NOMO-1 (cell line): ENCODE results near the gene RND3.

Experiments
- DNase-seq, 2 experiments: peaks; one replicate each; lab custom pipeline; 2025; ENCODE audit not compliant: unreplicated experiment in 2 of 2; lab: John Stamatoyannopoulos, UW

The RND3 gene

GRCh38 chr2:150445398-150445797 is 42.1 kb downstream of the RND3 start:
- DNase-seq, result no peak

- DNase-seq, result no peak
Observed at GRCh38 chr2:150442484-150442883, 45.0 kb downstream of the RND3 start.

- no peak for DNase-seq
Observed at GRCh38 chr2:150441784-150442183, 45.7 kb downstream of the RND3 start.

GRCh38 chr2:150441226-150441625 is 46.2 kb downstream of the RND3 start:
- no peak for DNase-seq

- DNase-seq, result no peak
Observed at GRCh38 chr2:150438654-150439053, 48.8 kb downstream of the RND3 start.

GRCh38 chr2:150438041-150438440 is 49.4 kb downstream of the RND3 start:
- DNase-seq, result no peak

GRCh38 chr2:150432312-150432625 is 55.2 kb downstream of the RND3 start:
- DNase-seq, result no peak

- DNase-seq, result no peak
Observed at GRCh38 chr2:150431561-150432311, 55.7 kb downstream of the RND3 start.

GRCh38 chr2:150429384-150429961 is 58.0 kb downstream of the RND3 start:
- DNase-seq, result no peak

- DNase-seq, result no peak
Observed at GRCh38 chr2:150428641-150429040, 58.8 kb downstream of the RND3 start.

- no peak for DNase-seq
Observed at GRCh38 chr2:150427298-150427697, 60.2 kb downstream of the RND3 start.

- DNase-seq, result no peak
Observed at GRCh38 chr2:150426724-150427123, 60.7 kb downstream of the RND3 start.

- peak; percentile 1 to 47 for DNase-seq
Observed at GRCh38 chr2:150426315-150426714, 61.2 kb downstream of the RND3 start.

- DNase-seq, result no peak
Observed at GRCh38 chr2:150425121-150425955, 62.1 kb downstream of the RND3 start.

- no peak for DNase-seq
Observed at GRCh38 chr2:150424406-150424805, 63.1 kb downstream of the RND3 start.

- DNase-seq, result no peak
Observed at GRCh38 chr2:150421126-150421651, 66.3 kb downstream of the RND3 start.

GRCh38 chr2:150418916-150419315 is 68.6 kb downstream of the RND3 start:
- DNase-seq, result no peak
